GM23248 (cell line): ENCODE results near the gene ST3GAL6. TPM values are rescaled to one million over a fixed set of nuclear protein-coding genes. Genes with fewer than 3 reads are reported as not detected.

Experiments used
- DNase-seq: peaks from one replicate; pipeline ENCODE4 v3.0.0-alpha.2; 2015
- H2AFZ ChIP-seq: fragments of 200-600 bp; sonication (generic); 2 replicates; pipeline ENCODE4 v1.6.1; 2016; ENCODE audit warnings: antibody characterized with exemption
- H3F3A ChIP-seq: fragments of 200-600 bp; sonication (generic); 2 replicates; pipeline ENCODE4 v1.6.1; 2016; ENCODE audit warnings: mild to moderate bottlenecking, antibody characterized with exemption, mixed run types; ENCODE audit not compliant: insufficient read depth
- H3K27ac ChIP-seq: fragments of 200-600 bp; sonication (generic); 2 replicates; pipeline ENCODE4 v1.5.1; 2016; ENCODE audit warnings: mild to moderate bottlenecking
- H3K27me3 ChIP-seq: fragments of 200-600 bp; sonication (generic); replicated peaks from 2 replicates; pipeline ENCODE4 v1.6.1; 2016; ENCODE audit warnings: mild to moderate bottlenecking; ENCODE audit not compliant: insufficient read depth
- H3K36me3 ChIP-seq: fragments of 200-600 bp; sonication (generic); 2 replicates; pipeline ENCODE4 v1.6.1; 2016; ENCODE audit warnings: low read depth, mild to moderate bottlenecking
- H3K4me1 ChIP-seq: fragments of 200-600 bp; sonication (generic); 2 replicates; pipeline ENCODE4 v1.6.1; 2016; ENCODE audit warnings: mild to moderate bottlenecking; ENCODE audit not compliant: insufficient read depth
- H3K4me2 ChIP-seq: fragments of 200-600 bp; sonication (generic); one replicate; pipeline ENCODE4 v1.6.1; 2016; ENCODE audit warnings: mild to moderate bottlenecking; ENCODE audit not compliant: unreplicated experiment
- H3K4me3 ChIP-seq: fragments of 200-600 bp; sonication (generic); 2 replicates; pipeline ENCODE4 v1.5.1; 2016; ENCODE audit warnings: mild to moderate bottlenecking
- H3K79me2 ChIP-seq: fragments of 200-600 bp; sonication (generic); 2 replicates; pipeline ENCODE4 v1.6.1; 2016; ENCODE audit warnings: mild to moderate bottlenecking; ENCODE audit not compliant: insufficient read depth
- H3K9ac ChIP-seq: fragments of 200-600 bp; sonication (generic); 2 replicates; pipeline ENCODE4 v1.6.1; 2016; ENCODE audit warnings: mild to moderate bottlenecking
- H3K9me2 ChIP-seq: fragments of 200-600 bp; sonication (generic); 2 replicates; pipeline ENCODE4 v1.6.1; 2016; ENCODE audit warnings: mixed run types, mild to moderate bottlenecking, moderate library complexity; ENCODE audit not compliant: insufficient read depth
- H3K9me3 ChIP-seq: fragments of 200-600 bp; sonication (generic); one replicate; pipeline ENCODE4 v1.6.1; 2017; ENCODE audit warnings: low read depth
- H4K20me1 ChIP-seq: fragments of 200-600 bp; sonication (generic); 2 replicates; pipeline ENCODE4 v1.6.0; 2016; ENCODE audit not compliant: insufficient read depth
- EZH2 ChIP-seq: fragments of 200-600 bp; sonication (generic); IDR thresholded peaks from 2 replicates; pipeline ENCODE4 v1.6.1; 2018; ENCODE audit warnings: antibody characterized with exemption, mild to moderate bottlenecking; ENCODE audit not compliant: insufficient read depth, poor library complexity, severe bottlenecking
- EZH2phosphoT487 ChIP-seq: fragments of 200-600 bp; sonication (generic); IDR thresholded peaks from 2 replicates; pipeline ENCODE4 v1.6.1; 2018; ENCODE audit warnings: antibody characterized with exemption, moderate library complexity, mild to moderate bottlenecking, low read depth; ENCODE audit not compliant: insufficient read depth
- WGBS, 2 experiments: methylation state at CpG; one replicate each; pipeline ENCODE4 v1.1.6; 2015 to 2017; ENCODE audit warnings: low lambda C conversion rate in 2 of 2, low coverage in 1 of 2; ENCODE audit errors: missing lambda C conversion rate in 2 of 2; 5-methylcytosine and 5-hydroxymethylcytosine counted together
- in situ Hi-C: fragments of 300-500 bp; cut with MboI; formaldehyde crosslinking; loops from 2 replicates; pipeline ENCODE4 v1.15.0; 2020
- polyA plus RNA-seq: library from polyadenylated mRNA; unstranded; fragments of >200 nt; fragmentation: Nextera tagmentation; extraction: Ambion mirVana; gene quantifications from 2 replicates; pipeline ENCODE4 v1.2.1, GENCODE V29; 2016
- small RNA-seq: library from RNA; depleted of rRNA; stranded (forward); fragments of <200 nt; gene quantifications from one replicate; pipeline ENCODE3, GENCODE V24; 2014; ENCODE audit warnings: low read depth, low replicate concordance
- total RNA-seq: library from RNA; depleted of rRNA; stranded (reverse); fragments of >200 nt; shearing (Covaris generic); gene quantifications from 2 replicates; pipeline ENCODE4 v1.2.3, GENCODE V29; 2014; rRNA removed

Gene ST3GAL6
- total and polyA plus RNA-seq, 2 experiments from 2014 or later, result 1.9 TPM; not detected in 1

DNA sequence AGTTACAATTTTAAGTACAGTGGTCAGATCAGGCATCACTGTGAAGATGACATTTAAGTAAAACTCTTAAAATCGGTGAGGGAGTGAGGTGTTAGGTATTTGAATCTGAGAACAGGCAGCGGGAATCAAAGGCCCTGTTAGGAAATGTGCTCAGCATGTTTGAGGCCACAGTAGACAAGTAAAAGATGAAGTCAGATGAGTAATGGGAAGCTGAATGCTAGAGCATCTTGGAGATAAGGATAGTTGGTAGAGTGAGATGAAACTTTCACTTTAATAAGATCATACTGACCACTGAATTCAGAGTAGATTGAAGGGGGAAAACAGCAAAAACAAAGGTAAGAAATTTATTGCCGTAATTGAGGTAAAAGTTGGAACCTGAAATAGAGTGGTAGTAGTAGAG, 76.7 kb downstream of the ST3GAL6 start:
- peak overlapping the region; percentile 13; the same call in 1 of the 2 replicates for H3K27ac ChIP-seq

GRCh38 chr3:98843266-98843959, 80.3 kb downstream of the ST3GAL6 start:
- peak; percentile 45 for DNase-seq
- in situ Hi-C loops, result no loop called here
- Histone ChIP-seq H3K9ac (peak overlapping the region; percentile 8; the same call in 1 of the 2 replicates), H3K4me2 (peak overlapping the region; percentile 36), H3K4me1 (peaks cover 42% of the 10 kb centered on the region), H3K27me3 (no peaks in the 10 kb centered on the region), H3K36me3 (peaks cover 39% of the 10 kb centered on the region), H3K9me2 (no peaks in the 10 kb centered on the region), H3F3A (peaks cover 83% of the 10 kb centered on the region), H2AFZ (no peak overlapping the region), H4K20me1 (no peaks in the 10 kb centered on the region), H3K4me3 (peak overlapping the region; percentile 24), H3K79me2 (peaks cover 92% of the 10 kb centered on the region), H3K27ac (peak overlapping the region; percentile 38), H3K9me3 (no peaks in the 10 kb centered on the region)
- no peak for TF ChIP-seq EZH2phosphoT487
- no peak for TF ChIP-seq EZH2
- 43 to 46% methylated on average over 7 of the region's 7 CpGs for WGBS, 2 experiments

More for the DNA sequence above, 76.7 kb downstream of the ST3GAL6 start:
- Histone ChIP-seq H3K79me2 (peaks cover 57% of the 10 kb centered on the region), H3F3A (peaks cover 47% of the 10 kb centered on the region), H3K4me3 (no peak overlapping the region), H3K4me2 (no peak overlapping the region), H2AFZ (no peak overlapping the region), H3K9me2 (no peaks in the 10 kb centered on the region), H3K9me3 (no peaks in the 10 kb centered on the region), H3K4me1 (peaks cover 19% of the 10 kb centered on the region), H3K9ac (no peak overlapping the region), H3K27me3 (no peaks in the 10 kb centered on the region), H4K20me1 (no peaks in the 10 kb centered on the region), H3K36me3 (peaks cover 17% of the 10 kb centered on the region)
- DNase-seq, result peak; percentile 35
- 97 to 99% methylated on average over 3 of the region's 3 CpGs for WGBS, 2 experiments
- in situ Hi-C loops, result no loop called here
- TF ChIP-seq EZH2 (no peak), EZH2phosphoT487 (no peak)

Small RNA genes lying within 50 kb of the gene (small RNA-seq; reads per million reads assigned to genes)
- 0.31 reads per million for gene RNU6-26P

Other genes with a start within 250 kb of the ST3GAL6 start
- gene CLDND1, start 240.4 kb upstream of the ST3GAL6 start, total RNA-seq, result 46.4 and 51.3 TPM in 2 replicates
- gene CLDND1, start 240.4 kb upstream of the ST3GAL6 start, polyA plus RNA-seq, result 59.2 and 60.7 TPM in 2 replicates
- not detected in 2 replicates for gene GPR15, start 231.4 kb upstream of the ST3GAL6 start, total RNA-seq
- not detected in 2 replicates for gene GPR15, start 231.4 kb upstream of the ST3GAL6 start, polyA plus RNA-seq
- 33.6 and 34.3 TPM in 2 replicates for gene CPOX, start 169.7 kb upstream of the ST3GAL6 start, total RNA-seq
- 9.2 and 10.1 TPM in 2 replicates for gene CPOX, start 169.7 kb upstream of the ST3GAL6 start, polyA plus RNA-seq
- 151 and 203 TPM in 2 replicates for gene DCBLD2, start 138.4 kb downstream of the ST3GAL6 start, total RNA-seq
- 66.5 and 68.3 TPM in 2 replicates for gene DCBLD2, start 138.4 kb downstream of the ST3GAL6 start, polyA plus RNA-seq